SKM-1 (cell line): ENCODE measurements around the gene CFAP68.

Experiments
- DNase-seq: peaks from one replicate; lab custom pipeline; 2025; ENCODE audit not compliant: unreplicated experiment; lab: John Stamatoyannopoulos, UW

Gene CFAP68

GRCh38 chr11:111878849-111879636, at the start of gene CFAP68, which contains the start of gene FDXACB1:
Gene CFAP68 (plus strand): TSS chr11:111879541. CDS start chr11:111879561, 20 bp downstream.
Gene FDXACB1 (minus strand): TSS chr11:111879165. CDS start chr11:111879132, 33 bp downstream.
- DNase-seq: peak; percentile 98

GRCh38 chr11:111833524-111833923, 45.8 kb upstream of the CFAP68 start:
- DNase-seq: no peak

- no peak for DNase-seq
Observed at GRCh38 chr11:111834432-111835163, 44.7 kb upstream of the CFAP68 start.

- DNase-seq: no peak
Observed at GRCh38 chr11:111835665-111836064, 43.7 kb upstream of the CFAP68 start.

GRCh38 chr11:111836162-111836561, 43.2 kb upstream of the CFAP68 start:
- DNase-seq: no peak

- no peak for DNase-seq
Observed at GRCh38 chr11:111836721-111837120, 42.6 kb upstream of the CFAP68 start.

GRCh38 chr11:111837366-111837891, 41.9 kb upstream of the CFAP68 start:
- no peak for DNase-seq

GRCh38 chr11:111838054-111838453, 41.3 kb upstream of the CFAP68 start:
- DNase-seq: no peak

GRCh38 chr11:111840143-111840542, 39.2 kb upstream of the CFAP68 start:
- DNase-seq: no peak

- peak; percentile 11 for DNase-seq
Observed at GRCh38 chr11:111841370-111842053, 37.8 kb upstream of the CFAP68 start.

GRCh38 chr11:111843661-111844060, 35.7 kb upstream of the CFAP68 start:
- no peak for DNase-seq

GRCh38 chr11:111845276-111846028, 33.9 kb upstream of the CFAP68 start:
- DNase-seq: peak; percentile 46

GRCh38 chr11:111846063-111846462, 33.3 kb upstream of the CFAP68 start:
- no peak for DNase-seq

- DNase-seq: no peak
Observed at GRCh38 chr11:111846636-111847035, 32.7 kb upstream of the CFAP68 start.

- no peak for DNase-seq
Observed at GRCh38 chr11:111849631-111850030, 29.7 kb upstream of the CFAP68 start.

- DNase-seq: no peak
Observed at GRCh38 chr11:111851067-111851466, 28.3 kb upstream of the CFAP68 start.

GRCh38 chr11:111851636-111852035, 27.7 kb upstream of the CFAP68 start:
- no peak for DNase-seq

GRCh38 chr11:111852103-111852502, 27.2 kb upstream of the CFAP68 start:
- no peak for DNase-seq

- no peak for DNase-seq
Observed at GRCh38 chr11:111855506-111855905, 23.8 kb upstream of the CFAP68 start.

GRCh38 chr11:111860257-111860656, 19.1 kb upstream of the CFAP68 start:
- no peak for DNase-seq

GRCh38 chr11:111870113-111870512, 9.2 kb upstream of the CFAP68 start:
- no peak for DNase-seq
